Smooth muscle cell (in vitro differentiated cells): ENCODE results near the gene NADK. TPM values are rescaled to one million over a fixed set of nuclear protein-coding genes. Genes with fewer than 3 reads are reported as not detected.

Source experiments
- DNase-seq: peaks from one replicate; lab custom pipeline; 2025; ENCODE audit not compliant: unreplicated experiment; lab: John Stamatoyannopoulos, UW
- H2AFZ ChIP-seq: fragments of 200-600 bp; sonication (generic); 2 replicates; pipeline ENCODE4 v1.6.0; 2016; ENCODE audit warnings: antibody characterized with exemption, low read depth, mild to moderate bottlenecking
- H3F3A ChIP-seq: fragments of 200-600 bp; sonication (generic); 2 replicates; pipeline ENCODE4 v1.6.0; 2017; ENCODE audit warnings: antibody characterized with exemption, low read depth
- H3K27ac ChIP-seq: fragments of 200-600 bp; sonication (generic); 2 replicates; pipeline ENCODE4 v1.5.1; 2016; ENCODE audit warnings: low read depth, mild to moderate bottlenecking
- H3K27me3 ChIP-seq: fragments of 200-600 bp; sonication (generic); 2 replicates; pipeline ENCODE4 v1.6.1; 2016; ENCODE audit warnings: low read depth, mild to moderate bottlenecking
- H3K36me3 ChIP-seq: fragments of 200-600 bp; sonication (generic); 2 replicates; pipeline ENCODE4 v1.5.1; 2016; ENCODE audit warnings: low read depth
- H3K4me1 ChIP-seq: fragments of 200-600 bp; sonication (generic); 2 replicates; pipeline ENCODE4 v1.5.1; 2016; ENCODE audit warnings: low read depth
- H3K4me2 ChIP-seq: fragments of 200-600 bp; sonication (generic); 2 replicates; pipeline ENCODE4 v1.6.0; 2016; ENCODE audit warnings: mild to moderate bottlenecking
- H3K4me3 ChIP-seq: fragments of 200-600 bp; sonication (generic); 2 replicates; pipeline ENCODE4 v1.5.1; 2016; ENCODE audit warnings: mild to moderate bottlenecking
- H3K79me2 ChIP-seq: fragments of 200-600 bp; sonication (generic); 2 replicates; pipeline ENCODE4 v1.6.0; 2016; ENCODE audit warnings: low read depth, mild to moderate bottlenecking
- H3K9ac ChIP-seq: fragments of 200-600 bp; sonication (generic); 2 replicates; pipeline ENCODE4 v1.6.0; 2016; ENCODE audit warnings: low read depth
- H3K9me3 ChIP-seq: fragments of 200-600 bp; sonication (generic); replicated peaks from 2 replicates; pipeline ENCODE4 v1.5.1; 2016; ENCODE audit warnings: low read depth
- H4K20me1 ChIP-seq: fragments of 200-600 bp; sonication (generic); 2 replicates; pipeline ENCODE4 v1.6.0; 2016; ENCODE audit warnings: low read depth
- WGBS: methylation state at CpG from one replicate; pipeline ENCODE4 v1.1.7; 2016; ENCODE audit warnings: low lambda C conversion rate; 5-methylcytosine and 5-hydroxymethylcytosine counted together
- polyA plus RNA-seq: library from polyadenylated mRNA; unstranded; fragments of >200 nt; fragmentation: Nextera tagmentation; extraction: Ambion mirVana; gene quantifications from 2 replicates; pipeline ENCODE4 v1.2.1, GENCODE V29; 2016
- total RNA-seq: library from RNA; depleted of rRNA; stranded (reverse); fragments of >200 nt; gene quantifications from 2 replicates; pipeline ENCODE4 v1.2.3, GENCODE V29; 2014
- TF ChIP-seq, protein P1 (sequence below): fragments of 200-600 bp; sonication (generic); IDR thresholded peaks from 2 replicates; pipeline ENCODE4 v1.5.1; 2017; ENCODE audit warnings: borderline replicate concordance, mild to moderate bottlenecking, antibody characterized with exemption; ENCODE audit not compliant: insufficient read depth, poor library complexity, severe bottlenecking

Gene NADK, protein sequence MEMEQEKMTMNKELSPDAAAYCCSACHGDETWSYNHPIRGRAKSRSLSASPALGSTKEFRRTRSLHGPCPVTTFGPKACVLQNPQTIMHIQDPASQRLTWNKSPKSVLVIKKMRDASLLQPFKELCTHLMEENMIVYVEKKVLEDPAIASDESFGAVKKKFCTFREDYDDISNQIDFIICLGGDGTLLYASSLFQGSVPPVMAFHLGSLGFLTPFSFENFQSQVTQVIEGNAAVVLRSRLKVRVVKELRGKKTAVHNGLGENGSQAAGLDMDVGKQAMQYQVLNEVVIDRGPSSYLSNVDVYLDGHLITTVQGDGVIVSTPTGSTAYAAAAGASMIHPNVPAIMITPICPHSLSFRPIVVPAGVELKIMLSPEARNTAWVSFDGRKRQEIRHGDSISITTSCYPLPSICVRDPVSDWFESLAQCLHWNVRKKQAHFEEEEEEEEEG
- 27.2 and 32.7 TPM in 2 replicates for total RNA-seq
- 37.8 and 39.0 TPM in 2 replicates for polyA plus RNA-seq

DNA sequence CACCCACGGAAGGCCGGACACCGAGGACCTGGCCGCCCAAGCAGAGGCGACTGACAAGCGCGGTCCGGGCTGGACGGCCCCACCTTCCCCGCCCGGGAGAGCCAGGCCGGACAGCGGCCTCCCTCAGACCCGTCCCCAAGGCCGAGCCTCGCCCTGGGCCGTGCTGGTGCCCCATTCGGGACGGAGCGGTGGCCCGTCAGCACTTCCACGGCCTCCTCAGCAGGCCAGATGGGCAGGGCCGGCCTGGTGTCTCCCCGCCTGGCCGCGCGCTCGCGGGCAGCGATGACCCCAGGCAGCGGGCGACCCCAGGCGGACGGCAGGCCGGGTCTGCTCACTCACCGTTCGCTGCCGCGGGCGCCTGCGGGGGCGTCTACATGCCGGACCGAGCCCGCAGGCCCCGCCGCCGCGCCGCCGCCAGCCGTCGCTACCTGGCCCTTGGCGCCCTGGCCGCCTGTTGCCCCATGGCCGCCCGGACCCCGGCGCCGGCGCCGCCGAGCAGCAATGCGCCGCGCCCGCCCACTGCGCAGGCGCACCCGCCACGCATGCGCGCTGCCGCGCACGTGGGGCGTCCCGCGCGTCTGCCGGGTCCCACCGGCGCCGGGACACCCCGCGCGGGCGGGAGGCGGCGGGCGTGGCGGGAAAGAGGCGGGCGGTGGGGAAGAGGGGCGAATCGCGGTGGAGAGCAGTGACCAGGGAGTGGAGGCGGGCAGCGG lies at the start of gene NADK:
TSS of gene NADK (minus strand) at position 521 of the 713 bp plus-strand sequence. CDS start 13,064 bp downstream, outside the sequence.
- peaks cover 49% of the 10 kb centered on the region for H3K79me2 ChIP-seq
- no peaks in the 10 kb centered on the region for H3K27me3 ChIP-seq
- peak within 1 kb of the TSS; percentile 76 for H3K9ac ChIP-seq
- peaks cover 46% of the 10 kb centered on the region for H4K20me1 ChIP-seq
- peak within 1 kb of the TSS; percentile 39 for H3K27ac ChIP-seq
- no peak within 1 kb of the TSS for H2AFZ ChIP-seq
- peak; percentile 56 for DNase-seq
- TF ChIP-seq, protein P1, sequence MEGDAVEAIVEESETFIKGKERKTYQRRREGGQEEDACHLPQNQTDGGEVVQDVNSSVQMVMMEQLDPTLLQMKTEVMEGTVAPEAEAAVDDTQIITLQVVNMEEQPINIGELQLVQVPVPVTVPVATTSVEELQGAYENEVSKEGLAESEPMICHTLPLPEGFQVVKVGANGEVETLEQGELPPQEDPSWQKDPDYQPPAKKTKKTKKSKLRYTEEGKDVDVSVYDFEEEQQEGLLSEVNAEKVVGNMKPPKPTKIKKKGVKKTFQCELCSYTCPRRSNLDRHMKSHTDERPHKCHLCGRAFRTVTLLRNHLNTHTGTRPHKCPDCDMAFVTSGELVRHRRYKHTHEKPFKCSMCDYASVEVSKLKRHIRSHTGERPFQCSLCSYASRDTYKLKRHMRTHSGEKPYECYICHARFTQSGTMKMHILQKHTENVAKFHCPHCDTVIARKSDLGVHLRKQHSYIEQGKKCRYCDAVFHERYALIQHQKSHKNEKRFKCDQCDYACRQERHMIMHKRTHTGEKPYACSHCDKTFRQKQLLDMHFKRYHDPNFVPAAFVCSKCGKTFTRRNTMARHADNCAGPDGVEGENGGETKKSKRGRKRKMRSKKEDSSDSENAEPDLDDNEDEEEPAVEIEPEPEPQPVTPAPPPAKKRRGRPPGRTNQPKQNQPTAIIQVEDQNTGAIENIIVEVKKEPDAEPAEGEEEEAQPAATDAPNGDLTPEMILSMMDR, result no peak
- H3K9me3 ChIP-seq, result no peaks in the 10 kb centered on the region
- H3K4me2 ChIP-seq, result peak within 1 kb of the TSS; percentile 100
- peak within 1 kb of the TSS; percentile 91 for H3K4me3 ChIP-seq
- H3K4me1 ChIP-seq, result peaks cover 19% of the 10 kb centered on the region
- peaks cover 11% of the 10 kb centered on the region for H3F3A ChIP-seq
- H3K36me3 ChIP-seq, result no peaks in the 10 kb centered on the region
- WGBS, result 1% methylated on average over 34 of the region's 99 CpGs

DNA sequence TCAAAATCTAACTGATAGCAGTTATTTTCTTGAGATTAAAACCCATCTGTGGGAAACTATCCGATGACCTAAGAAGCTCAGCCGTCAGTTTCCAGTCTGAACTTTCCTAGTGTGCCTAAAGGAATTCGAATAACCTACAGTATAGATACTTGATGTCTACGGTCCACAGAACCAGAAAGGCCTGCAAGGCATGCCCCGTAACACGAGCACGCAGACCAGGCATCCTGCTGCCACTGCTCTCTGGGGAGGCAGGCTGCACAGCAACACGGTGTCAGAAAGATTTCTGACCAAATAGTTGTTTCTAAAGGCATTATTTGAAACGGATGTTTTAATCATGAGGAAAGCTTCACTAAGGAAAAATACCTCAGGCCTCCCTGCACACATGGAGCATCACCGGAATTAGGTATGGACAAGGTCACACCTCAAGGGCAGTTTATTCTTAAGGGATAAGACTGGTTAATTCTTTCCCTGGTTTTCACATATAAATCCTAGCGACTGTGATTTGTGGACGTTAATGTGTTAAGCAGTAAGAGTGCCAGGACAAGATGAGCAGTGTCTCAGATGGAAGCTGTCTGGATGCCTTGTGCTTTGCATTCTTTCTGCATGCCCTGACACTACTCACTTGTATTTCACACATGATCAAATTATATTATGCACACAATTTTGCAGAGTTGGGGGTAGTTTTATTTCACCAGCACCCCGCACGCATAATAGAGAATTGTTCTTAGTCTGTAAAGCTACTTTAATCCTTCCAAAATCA lies 49.0 kb upstream of the NADK start:
- peaks cover 22% of the 10 kb centered on the region for H3F3A ChIP-seq
- peak overlapping the region; percentile 78 for H3K27ac ChIP-seq
- H4K20me1 ChIP-seq, result peaks cover 100% of the 10 kb centered on the region
- 71% methylated on average over 14 of the region's 14 CpGs for WGBS
- H3K36me3 ChIP-seq, result no peaks in the 10 kb centered on the region
- no peaks in the 10 kb centered on the region for H3K4me1 ChIP-seq
- H3K4me3 ChIP-seq, result no peak overlapping the region
- DNase-seq, result no peak
- no peak overlapping the region for H2AFZ ChIP-seq
- TF ChIP-seq, protein P1, result no peak
- H3K27me3 ChIP-seq, result no peaks in the 10 kb centered on the region
- no peak overlapping the region for H3K4me2 ChIP-seq
- no peak overlapping the region for H3K9ac ChIP-seq
- H3K79me2 ChIP-seq, result peaks cover 98% of the 10 kb centered on the region
- no peaks in the 10 kb centered on the region for H3K9me3 ChIP-seq

DNA sequence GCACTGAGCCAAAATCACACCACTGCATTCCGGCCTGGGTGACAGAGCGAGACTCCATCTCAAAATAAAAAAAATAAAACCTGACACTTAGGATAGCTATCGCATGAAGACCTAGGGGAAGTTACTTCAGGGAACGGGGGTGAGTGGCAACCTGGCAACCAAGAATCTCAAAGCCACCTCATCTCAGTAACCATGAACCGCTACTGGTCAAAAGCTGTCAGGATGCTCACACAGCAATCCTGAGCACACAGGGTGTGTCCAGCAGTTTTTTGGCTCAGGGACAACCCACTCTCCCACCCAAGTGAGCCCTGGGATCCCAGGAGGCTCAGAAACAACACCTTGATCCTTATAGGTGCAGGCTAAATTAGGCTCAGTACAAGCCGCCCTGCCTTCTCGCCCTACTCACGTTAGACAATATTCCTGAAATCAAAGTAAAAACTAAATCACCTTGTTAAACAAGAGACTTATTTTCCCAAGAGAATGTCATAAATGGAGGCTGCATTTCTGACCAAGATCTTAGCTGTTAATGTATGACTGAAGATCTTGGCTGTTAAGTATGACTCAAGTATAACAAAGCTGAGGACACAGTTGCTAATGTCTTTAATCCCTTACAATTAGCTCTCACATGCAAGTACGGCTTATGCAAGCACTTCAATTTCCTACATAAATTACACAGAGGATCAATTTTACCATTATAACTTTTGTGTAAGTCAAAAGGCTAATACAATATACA lies 48.3 kb upstream of the NADK start:
- H3K36me3 ChIP-seq, result no peaks in the 10 kb centered on the region
- H3K79me2 ChIP-seq, result peaks cover 98% of the 10 kb centered on the region
- H3K27me3 ChIP-seq, result no peaks in the 10 kb centered on the region
- H3F3A ChIP-seq, result peaks cover 22% of the 10 kb centered on the region
- H4K20me1 ChIP-seq, result peaks cover 100% of the 10 kb centered on the region
- no peak for DNase-seq
- no peak overlapping the region for H3K4me2 ChIP-seq
- TF ChIP-seq, protein P1, result no peak
- H3K4me3 ChIP-seq, result no peak overlapping the region
- no peaks in the 10 kb centered on the region for H3K4me1 ChIP-seq
- H2AFZ ChIP-seq, result no peak overlapping the region
- 90% methylated on average over 9 of the region's 9 CpGs for WGBS
- H3K9me3 ChIP-seq, result no peaks in the 10 kb centered on the region
- H3K27ac ChIP-seq, result peak overlapping the region; percentile 78
- peak overlapping the region; percentile 26 for H3K9ac ChIP-seq
